Lung microvascular endothelial cell (primary cell): Measurements from ENCODE around the gene HOXA13. TPM values are rescaled to one million over a fixed set of nuclear protein-coding genes. Genes with fewer than 3 reads are reported as not detected.
A peak's percentile ranks its signal among the peaks of the same experiment; 100 is the strongest.

Experiments used
- DNase-seq, 2 donors: peaks; one replicate each; pipeline versions ENCODE4 v3.0.0 to v3.0.0-alpha.2; 2010; ENCODE audit warnings: low read depth in 2 of 2
- total RNA-seq: library from RNA; depleted of rRNA; stranded (reverse); fragments of >200 nt; gene quantifications from 2 replicates; pipeline ENCODE4 v1.2.1, GENCODE V29; 2014

The HOXA13 gene
- total RNA-seq: not detected in 2 replicates

- peak in 1 of 2 donors; percentile 49 for DNase-seq
These were observed at the start of gene HOXA13 for GRCh38 chr7:27199849-27200760. Gene HOXA13, minus strand, starts transcription at chr7:27200091. Its CDS starts 14 bp downstream, at chr7:27200077.

- no peak for DNase-seq
These were observed 49.2 kb upstream of the HOXA13 start for GRCh38 chr7:27248911-27249723.

- DNase-seq: no peak
These were observed 48.5 kb upstream of the HOXA13 start for GRCh38 chr7:27248427-27248806.

- DNase-seq: no peak
These were observed 47.8 kb upstream of the HOXA13 start for GRCh38 chr7:27247452-27248426.

GRCh38 chr7:27247000-27247399 lies 47.1 kb upstream of the HOXA13 start:
- no peak for DNase-seq

- no peak for DNase-seq
These were observed 46.2 kb upstream of the HOXA13 start for GRCh38 chr7:27245798-27246691.

- DNase-seq: no peak
These were observed 45.4 kb upstream of the HOXA13 start for GRCh38 chr7:27245124-27245797.

GRCh38 chr7:27244488-27245123 lies 44.7 kb upstream of the HOXA13 start:
- no peak for DNase-seq

GRCh38 chr7:27243340-27244163 lies 43.7 kb upstream of the HOXA13 start:
- no peak for DNase-seq

GRCh38 chr7:27242555-27243339 lies 42.9 kb upstream of the HOXA13 start, which contains the start of gene EVX1:
Gene EVX1, plus strand, starts transcription at chr7:27242802. Its CDS starts 229 bp downstream, at chr7:27243031.
- DNase-seq: no peak

GRCh38 chr7:27242154-27242553 lies 42.3 kb upstream of the HOXA13 start:
- DNase-seq: no peak

GRCh38 chr7:27241189-27242056 lies 41.5 kb upstream of the HOXA13 start:
- DNase-seq: no peak

- DNase-seq: no peak
These were observed 40.3 kb upstream of the HOXA13 start for GRCh38 chr7:27240015-27240731.

- DNase-seq: no peak
These were observed 39.6 kb upstream of the HOXA13 start for GRCh38 chr7:27239387-27240014.

GRCh38 chr7:27238979-27239386 lies 39.1 kb upstream of the HOXA13 start:
- no peak for DNase-seq
